HG03064 (cell line): ENCODE measurements around the gene MAGEH1.

Experiments used
- ATAC-seq: cut with Tn5 transposase; IDR thresholded peaks from one replicate; pipeline ENCODE4 v1.9.1; 2021; ENCODE audit warnings: low read depth; ENCODE audit not compliant: unreplicated experiment

MAGEH1 gene

GRCh38 chrX:55489314-55490009 is 37.5 kb downstream of the MAGEH1 start, which contains the start of gene USP51:
TSS of gene USP51 (minus strand) at chrX:55489848. CDS start at chrX:55488939, 909 bp downstream.
- no peak for ATAC-seq

- no peak for ATAC-seq
These were observed 38.2 kb downstream of the MAGEH1 start for GRCh38 chrX:55490121-55490520.

GRCh38 chrX:55490974-55491373 is 39.0 kb downstream of the MAGEH1 start:
- ATAC-seq, result no peak
